SK-N-SH (cell line): ENCODE results near the gene CC2D2A. TPM values are rescaled to one million over a fixed set of nuclear protein-coding genes. Genes with fewer than 3 reads are reported as not detected.

Experiments used
- CTCF ChIA-PET: fragments of 300-600, 350-600 bp; formaldehyde crosslinking; extraction: SDS; loops from one replicate; lab custom pipeline; 2021; lab: Yijun Ruan, JAX
- POLR2A ChIA-PET: fragments of 350-600 bp; sonication (Branson Sonifier 250); formaldehyde crosslinking; extraction: SDS; loops from one replicate; lab custom pipeline; 2020; ENCODE audit warnings: antibody characterized with exemption, inconsistent platforms; lab: Yijun Ruan, JAX
- DNase-seq: peaks from one replicate; pipeline ENCODE4 v3.0.0; 2012
- H2AFZ ChIP-seq: fragments of 200-600 bp; sonication (generic); 2 replicates; pipeline ENCODE4 v1.8.1; 2016; ENCODE audit warnings: antibody characterized with exemption, mild to moderate bottlenecking, low read depth
- H3F3A ChIP-seq: fragments of 200-600 bp; sonication (generic); replicated peaks from 2 replicates; pipeline ENCODE3; 2016; ENCODE audit warnings: antibody characterized with exemption, mild to moderate bottlenecking; ENCODE audit not compliant: insufficient read depth
- H3K27ac ChIP-seq, 2 experiments: fragments of 200-500 bp in 1 of 2; fragments of 200-600 bp in 1 of 2; sonication (Bioruptor generic) in 1 of 2; sonication (generic), shearing (Covaris generic) in 1 of 2; 2 replicates each; pipeline versions ENCODE4 v1.5.1 to v1.6.1; 2014 to 2016; ENCODE audit warnings: low read depth in 2 of 2, inconsistent platforms in 1 of 2, low read length in 1 of 2, mild to moderate bottlenecking in 1 of 2, mixed read lengths in 1 of 2
- H3K27me3 ChIP-seq: fragments of 200-600 bp; sonication (generic), shearing (Covaris generic); 2 replicates; pipeline ENCODE4 v1.6.1; 2016; ENCODE audit warnings: mixed run types; ENCODE audit not compliant: insufficient read depth
- H3K36me3 ChIP-seq, 2 experiments: fragments of 200-500 bp in 1 of 2; fragments of 200-600 bp in 1 of 2; sonication (Bioruptor generic) in 1 of 2; sonication (generic) in 1 of 2; replicated peaks in 1 of 2; 2 replicates each; pipeline versions ENCODE3 to v1.5.1; 2014 to 2016; ENCODE audit warnings: low read length in 1 of 2, mild to moderate bottlenecking in 1 of 2; ENCODE audit not compliant: insufficient read depth in 2 of 2, control insufficient read depth in 1 of 2
- H3K4me1 ChIP-seq, 2 experiments: fragments of 200-500 bp in 1 of 2; fragments of 200-600 bp in 1 of 2; sonication (Bioruptor generic) in 1 of 2; sonication (generic), shearing (Covaris generic) in 1 of 2; 2 replicates each; pipeline versions ENCODE4 v1.5.1 to v1.6.1; 2014 to 2016; ENCODE audit warnings: low read depth in 1 of 2, low read length in 1 of 2, mixed run types in 1 of 2; ENCODE audit not compliant: insufficient read depth in 2 of 2, control insufficient read depth in 1 of 2
- H3K4me2 ChIP-seq: fragments of 200-600 bp; sonication (generic), shearing (Covaris generic); 2 replicates; pipeline ENCODE4 v1.6.1; 2017; ENCODE audit warnings: mixed run types
- H3K4me3 ChIP-seq, 2 experiments: fragments of 200-500 bp in 1 of 2; fragments of 200-600 bp in 1 of 2; sonication (Bioruptor generic) in 1 of 2; sonication (generic), shearing (Covaris generic) in 1 of 2; 2 replicates each; pipeline versions ENCODE4 v1.5.1 to v1.8.1; 2014 to 2016; ENCODE audit warnings: low read depth in 2 of 2, inconsistent platforms in 1 of 2, low read length in 1 of 2, mild to moderate bottlenecking in 1 of 2, mixed read lengths in 1 of 2, moderate library complexity in 1 of 2
- H3K79me2 ChIP-seq: fragments of 200-600 bp; sonication (generic); 2 replicates; pipeline ENCODE4 v1.8.1; 2017; ENCODE audit warnings: mild to moderate bottlenecking; ENCODE audit not compliant: insufficient read depth
- H3K9ac ChIP-seq: fragments of 200-600 bp; sonication (generic); 2 replicates; pipeline ENCODE4 v1.6.1; 2017; ENCODE audit warnings: mixed run types
- H3K9me2 ChIP-seq: fragments of 200-600 bp; sonication (generic); 2 replicates; pipeline ENCODE4 v1.6.1; 2017; ENCODE audit warnings: mixed run types
- H3K9me3 ChIP-seq: fragments of 200-600 bp; sonication (generic); 2 replicates; pipeline ENCODE4 v1.6.1; 2017; ENCODE audit warnings: mixed run types, mild to moderate bottlenecking, moderate library complexity
- H4K20me1 ChIP-seq: fragments of 200-600 bp; sonication (generic); 2 replicates; pipeline ENCODE4 v1.6.1; 2017; ENCODE audit warnings: mild to moderate bottlenecking, mixed run types; ENCODE audit not compliant: insufficient read depth
- ELF1 ChIP-seq: IDR thresholded peaks from 2 replicates; pipeline ENCODE4 v1.4.0; 2012
- FOSL2 ChIP-seq: IDR thresholded peaks from 2 replicates; pipeline ENCODE4 v1.4.0; 2012; ENCODE audit warnings: low read depth, mild to moderate bottlenecking, moderate library complexity, borderline replicate concordance
- FOXM1 ChIP-seq: IDR thresholded peaks from 2 replicates; pipeline ENCODE4 v1.4.0; 2012; ENCODE audit warnings: low read depth, mild to moderate bottlenecking
- GABPA ChIP-seq: IDR thresholded peaks from 2 replicates; pipeline ENCODE4 v1.4.0; 2012; ENCODE audit warnings: low read depth, mild to moderate bottlenecking
- MEF2A ChIP-seq: IDR thresholded peaks from 2 replicates; pipeline ENCODE4 v1.4.0; 2012; ENCODE audit warnings: low read depth, borderline replicate concordance
- MXI1 ChIP-seq: IDR thresholded peaks from 2 replicates; pipeline ENCODE4 v1.6.1; 2012; ENCODE audit warnings: mild to moderate bottlenecking, low read depth, low read length, improper control_type of control experiment
- NFIC ChIP-seq: IDR thresholded peaks from 2 replicates; pipeline ENCODE4 v1.4.0; 2012; ENCODE audit warnings: borderline replicate concordance
- POLR2AphosphoS5 ChIP-seq: IDR thresholded peaks from 2 replicates; pipeline ENCODE4 v1.6.1; 2012; ENCODE audit warnings: low read depth, low read length
- RCOR1 ChIP-seq: fragments of 150-350 bp; IDR thresholded peaks from 2 replicates; pipeline ENCODE4 v1.6.1; 2017; ENCODE audit warnings: antibody characterized with exemption, low read length
- RFX5 ChIP-seq: IDR thresholded peaks from 2 replicates; pipeline ENCODE4 v1.6.1; 2012; ENCODE audit warnings: mild to moderate bottlenecking, improper control_type of control experiment, low read length
- RXRA ChIP-seq: IDR thresholded peaks from 2 replicates; pipeline ENCODE4 v1.4.0; 2012; ENCODE audit warnings: low read depth, mild to moderate bottlenecking, borderline replicate concordance
- SMC3 ChIP-seq: IDR thresholded peaks from 2 replicates; pipeline ENCODE4 v1.6.1; 2012; ENCODE audit warnings: low read depth, low read length, improper control_type of control experiment
- TAF1 ChIP-seq: IDR thresholded peaks from 2 replicates; pipeline ENCODE4 v1.6.1; 2012; ENCODE audit warnings: low read depth, mild to moderate bottlenecking, low read length, moderate library complexity, borderline replicate concordance
- TCF12 ChIP-seq: IDR thresholded peaks from 2 replicates; pipeline ENCODE4 v1.4.0; 2012
- TEAD4 ChIP-seq: IDR thresholded peaks from 2 replicates; pipeline ENCODE4 v1.4.0; 2012; ENCODE audit warnings: mild to moderate bottlenecking, borderline replicate concordance; ENCODE audit not compliant: insufficient read depth
- YY1 ChIP-seq: IDR thresholded peaks from 2 replicates; pipeline ENCODE4 v1.4.0; 2012; ENCODE audit warnings: low read depth, mild to moderate bottlenecking
- WGBS: methylation state at CpG from one replicate; pipeline ENCODE4 v1.1.6; 2017; ENCODE audit warnings: low lambda C conversion rate; 5-methylcytosine and 5-hydroxymethylcytosine counted together
- polyA plus RNA-seq, 3 experiments: library from polyadenylated mRNA; depleted of rRNA; stranded (reverse); fragments of >200 nt; gene quantifications; 2 replicates each; pipeline ENCODE4 v1.2.3, GENCODE V29; 2012
- TF ChIP-seq, protein P1 (sequence below): IDR thresholded peaks from 2 replicates; pipeline ENCODE4 v1.4.0; 2012; ENCODE audit warnings: low read depth, borderline replicate concordance
- TF ChIP-seq, protein P2 (sequence below): IDR thresholded peaks from 2 replicates; pipeline ENCODE4 v1.6.1; 2012; ENCODE audit warnings: mild to moderate bottlenecking, low read depth, low read length, moderate library complexity
- TF ChIP-seq, protein P3 (sequence below): IDR thresholded peaks from 2 replicates; pipeline ENCODE4 v1.4.0; 2012; ENCODE audit warnings: low read depth, borderline replicate concordance
- TF ChIP-seq, protein P4 (sequence below): IDR thresholded peaks from 2 replicates; pipeline ENCODE4 v1.4.0; 2012; ENCODE audit warnings: low read depth

CC2D2A gene
- polyA plus RNA-seq, 1 of the 3 experiments (the other 2 are of a cell fraction) = 17.8 TPM

DNA sequence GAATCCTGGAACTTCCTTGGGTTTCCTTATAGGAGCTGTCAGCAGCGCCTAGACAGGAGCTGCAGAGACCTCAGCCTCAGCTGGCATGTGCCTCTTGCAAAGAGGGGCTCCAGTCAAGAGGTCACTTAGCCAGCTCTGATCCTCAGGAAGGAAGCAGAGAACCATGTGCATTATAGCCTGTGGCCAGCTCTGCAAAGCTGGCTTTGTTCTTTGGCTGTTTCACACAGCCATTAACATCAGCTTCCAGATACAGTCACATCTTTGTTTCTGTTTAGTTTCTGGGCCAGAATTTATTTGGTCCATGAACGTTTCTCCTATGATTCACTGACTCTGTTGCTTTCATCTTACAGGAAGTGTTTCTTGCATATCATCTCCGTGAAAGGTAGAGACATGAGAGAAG, 92.4 kb downstream of the CC2D2A start:
- H3K79me2 ChIP-seq = no peaks in the 10 kb centered on the region
- POLR2A ChIA-PET = no interaction called here
- CTCF ChIA-PET = no interaction called here
- no peak overlapping the region for H3K4me2 ChIP-seq
- H3F3A ChIP-seq = no peaks in the 10 kb centered on the region
- 83% methylated on average over 3 of the region's 3 CpGs for WGBS
- H3K9me3 ChIP-seq = no peaks in the 10 kb centered on the region
- DNase-seq = no peak
- H3K9ac ChIP-seq = no peak overlapping the region
- H3K36me3 ChIP-seq = peaks cover 13 to 25% of the 10 kb centered on the region in 2 experiments
- no peaks in the 10 kb centered on the region for H3K9me2 ChIP-seq
- H3K4me1 ChIP-seq = no peaks in the 10 kb centered on the region
- no peak overlapping the region for H3K27ac ChIP-seq
- no peaks in the 10 kb centered on the region for H3K27me3 ChIP-seq
- H3K4me3 ChIP-seq = no peak overlapping the region
- TF ChIP-seq YY1 (no peak), GABPA (no peak), NFIC (no peak), MEF2A (no peak), RXRA (no peak), ELF1 (no peak), MXI1 (no peak), TAF1 (no peak), POLR2AphosphoS5 (no peak)
- TF ChIP-seq, protein P1, sequence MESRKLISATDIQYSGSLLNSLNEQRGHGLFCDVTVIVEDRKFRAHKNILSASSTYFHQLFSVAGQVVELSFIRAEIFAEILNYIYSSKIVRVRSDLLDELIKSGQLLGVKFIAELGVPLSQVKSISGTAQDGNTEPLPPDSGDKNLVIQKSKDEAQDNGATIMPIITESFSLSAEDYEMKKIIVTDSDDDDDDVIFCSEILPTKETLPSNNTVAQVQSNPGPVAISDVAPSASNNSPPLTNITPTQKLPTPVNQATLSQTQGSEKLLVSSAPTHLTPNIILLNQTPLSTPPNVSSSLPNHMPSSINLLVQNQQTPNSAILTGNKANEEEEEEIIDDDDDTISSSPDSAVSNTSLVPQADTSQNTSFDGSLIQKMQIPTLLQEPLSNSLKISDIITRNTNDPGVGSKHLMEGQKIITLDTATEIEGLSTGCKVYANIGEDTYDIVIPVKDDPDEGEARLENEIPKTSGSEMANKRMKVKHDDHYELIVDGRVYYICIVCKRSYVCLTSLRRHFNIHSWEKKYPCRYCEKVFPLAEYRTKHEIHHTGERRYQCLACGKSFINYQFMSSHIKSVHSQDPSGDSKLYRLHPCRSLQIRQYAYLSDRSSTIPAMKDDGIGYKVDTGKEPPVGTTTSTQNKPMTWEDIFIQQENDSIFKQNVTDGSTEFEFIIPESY = no peak
- TF ChIP-seq, protein P2, sequence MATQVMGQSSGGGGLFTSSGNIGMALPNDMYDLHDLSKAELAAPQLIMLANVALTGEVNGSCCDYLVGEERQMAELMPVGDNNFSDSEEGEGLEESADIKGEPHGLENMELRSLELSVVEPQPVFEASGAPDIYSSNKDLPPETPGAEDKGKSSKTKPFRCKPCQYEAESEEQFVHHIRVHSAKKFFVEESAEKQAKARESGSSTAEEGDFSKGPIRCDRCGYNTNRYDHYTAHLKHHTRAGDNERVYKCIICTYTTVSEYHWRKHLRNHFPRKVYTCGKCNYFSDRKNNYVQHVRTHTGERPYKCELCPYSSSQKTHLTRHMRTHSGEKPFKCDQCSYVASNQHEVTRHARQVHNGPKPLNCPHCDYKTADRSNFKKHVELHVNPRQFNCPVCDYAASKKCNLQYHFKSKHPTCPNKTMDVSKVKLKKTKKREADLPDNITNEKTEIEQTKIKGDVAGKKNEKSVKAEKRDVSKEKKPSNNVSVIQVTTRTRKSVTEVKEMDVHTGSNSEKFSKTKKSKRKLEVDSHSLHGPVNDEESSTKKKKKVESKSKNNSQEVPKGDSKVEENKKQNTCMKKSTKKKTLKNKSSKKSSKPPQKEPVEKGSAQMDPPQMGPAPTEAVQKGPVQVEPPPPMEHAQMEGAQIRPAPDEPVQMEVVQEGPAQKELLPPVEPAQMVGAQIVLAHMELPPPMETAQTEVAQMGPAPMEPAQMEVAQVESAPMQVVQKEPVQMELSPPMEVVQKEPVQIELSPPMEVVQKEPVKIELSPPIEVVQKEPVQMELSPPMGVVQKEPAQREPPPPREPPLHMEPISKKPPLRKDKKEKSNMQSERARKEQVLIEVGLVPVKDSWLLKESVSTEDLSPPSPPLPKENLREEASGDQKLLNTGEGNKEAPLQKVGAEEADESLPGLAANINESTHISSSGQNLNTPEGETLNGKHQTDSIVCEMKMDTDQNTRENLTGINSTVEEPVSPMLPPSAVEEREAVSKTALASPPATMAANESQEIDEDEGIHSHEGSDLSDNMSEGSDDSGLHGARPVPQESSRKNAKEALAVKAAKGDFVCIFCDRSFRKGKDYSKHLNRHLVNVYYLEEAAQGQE = no peak
- TF ChIP-seq, protein P3, sequence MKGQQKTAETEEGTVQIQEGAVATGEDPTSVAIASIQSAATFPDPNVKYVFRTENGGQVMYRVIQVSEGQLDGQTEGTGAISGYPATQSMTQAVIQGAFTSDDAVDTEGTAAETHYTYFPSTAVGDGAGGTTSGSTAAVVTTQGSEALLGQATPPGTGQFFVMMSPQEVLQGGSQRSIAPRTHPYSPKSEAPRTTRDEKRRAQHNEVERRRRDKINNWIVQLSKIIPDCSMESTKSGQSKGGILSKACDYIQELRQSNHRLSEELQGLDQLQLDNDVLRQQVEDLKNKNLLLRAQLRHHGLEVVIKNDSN = no peak
- H2AFZ ChIP-seq = no peak overlapping the region
- no peaks in the 10 kb centered on the region for H4K20me1 ChIP-seq

DNA sequence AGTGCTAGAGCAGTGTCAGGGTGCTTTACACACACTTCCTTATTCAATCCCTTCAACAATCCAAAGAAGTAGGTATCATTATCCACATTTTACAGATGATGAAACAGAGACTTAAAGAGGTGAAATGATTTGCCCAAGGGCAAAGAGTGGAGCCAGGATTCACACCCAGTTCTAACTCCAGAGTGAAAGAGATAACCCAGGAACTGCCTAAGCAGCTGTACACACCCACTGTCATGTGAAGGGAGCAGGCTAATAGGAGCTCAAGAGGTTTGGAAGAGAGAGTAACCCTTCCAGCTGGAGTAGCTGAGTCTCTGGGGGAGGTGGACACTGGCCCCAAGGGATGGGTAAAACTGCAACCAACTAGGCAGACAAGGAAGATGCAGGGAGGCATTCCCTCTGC, 92.9 kb downstream of the CC2D2A start:
- Histone ChIP-seq H4K20me1 (no peaks in the 10 kb centered on the region), H3K36me3 (peaks cover 9 to 22% of the 10 kb centered on the region in 2 experiments), H3K9me2 (no peaks in the 10 kb centered on the region), H3K4me1 (no peaks in the 10 kb centered on the region), H3K4me2 (no peak overlapping the region), H3F3A (no peaks in the 10 kb centered on the region), H2AFZ (no peak overlapping the region), H3K9me3 (no peaks in the 10 kb centered on the region), H3K27me3 (no peaks in the 10 kb centered on the region), H3K4me3 (no peak overlapping the region), H3K79me2 (no peaks in the 10 kb centered on the region), H3K27ac (no peak overlapping the region), H3K9ac (no peak overlapping the region)
- TF ChIP-seq, protein P1 = no peak
- no peak for TF ChIP-seq FOXM1
- no peak for TF ChIP-seq NFIC
- TF ChIP-seq RFX5 = no peak
- TF ChIP-seq SMC3 = no peak
- no peak for TF ChIP-seq YY1
- TF ChIP-seq TCF12 = no peak
- no peak for TF ChIP-seq FOSL2
- TF ChIP-seq, protein P4, sequence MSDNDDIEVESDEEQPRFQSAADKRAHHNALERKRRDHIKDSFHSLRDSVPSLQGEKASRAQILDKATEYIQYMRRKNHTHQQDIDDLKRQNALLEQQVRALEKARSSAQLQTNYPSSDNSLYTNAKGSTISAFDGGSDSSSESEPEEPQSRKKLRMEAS = no peak
- no peak for TF ChIP-seq TEAD4
- no peak for TF ChIP-seq ELF1
- TF ChIP-seq RCOR1 = no peak
- POLR2A ChIA-PET = no interaction called here
- DNase-seq = no peak
- CTCF ChIA-PET = no interaction called here
